Retinal pigment epithelial cell (primary cell): ENCODE measurements around the gene KRT14.
A peak's percentile ranks its signal among the peaks of the same experiment; 100 is the strongest.
"Not testable (repeated sequence)": the region's sequence is repeated elsewhere in the genome, so short reads cannot be mapped to it uniquely, and the experiment has no call there.

ENCODE experiments used
- DNase-seq: peaks from one replicate; pipeline ENCODE4 v3.0.0-alpha.2; 2010; ENCODE audit warnings: low read depth
- H3K4me3 ChIP-seq: 2 replicates; pipeline ENCODE4 v1.5.1; 2011; ENCODE audit warnings: mild to moderate bottlenecking, low read length, control low read depth, moderate library complexity
- TF ChIP-seq, protein P1 (sequence below): conservative IDR thresholded peaks from 2 replicates; pipeline ENCODE4 v1.5.1; 2011; ENCODE audit warnings: low read depth, low read length, control low read depth, inconsistent platforms

KRT14 gene

DNA sequence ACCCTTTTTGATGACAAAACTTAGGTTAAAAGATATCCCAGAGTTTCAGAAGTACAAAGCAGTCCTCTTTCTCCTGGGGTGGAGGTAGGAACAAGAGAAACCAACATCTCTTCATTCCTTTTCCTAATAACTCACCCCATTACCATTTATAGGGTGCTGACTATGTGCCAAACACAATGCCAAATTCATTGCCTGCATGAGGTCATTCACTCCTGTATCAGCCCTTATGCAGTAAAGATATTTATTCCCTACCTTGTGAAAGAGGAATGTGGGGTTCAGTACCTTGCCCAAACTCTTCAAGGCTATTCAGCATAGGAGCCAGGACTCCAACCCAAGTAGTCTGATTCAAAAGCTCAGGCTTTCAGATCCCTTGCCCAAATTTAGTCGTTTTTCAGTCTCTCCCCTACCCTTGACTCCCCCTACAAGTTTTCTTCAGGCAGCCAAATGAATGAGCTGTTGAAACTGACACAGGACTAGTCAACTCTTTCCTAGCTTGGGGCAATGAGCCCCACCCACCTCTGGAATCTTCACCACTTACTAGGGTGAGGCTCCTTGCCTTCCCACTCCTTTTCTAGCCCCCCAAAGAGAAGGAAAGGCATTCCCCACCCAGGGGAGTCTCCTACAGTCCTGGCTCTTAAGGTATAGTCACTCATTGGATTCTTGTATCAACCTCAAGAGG, 5.9 kb downstream of the KRT14 start:
- no peak for DNase-seq
- no peak overlapping the region for H3K4me3 ChIP-seq
- TF ChIP-seq, protein P1, sequence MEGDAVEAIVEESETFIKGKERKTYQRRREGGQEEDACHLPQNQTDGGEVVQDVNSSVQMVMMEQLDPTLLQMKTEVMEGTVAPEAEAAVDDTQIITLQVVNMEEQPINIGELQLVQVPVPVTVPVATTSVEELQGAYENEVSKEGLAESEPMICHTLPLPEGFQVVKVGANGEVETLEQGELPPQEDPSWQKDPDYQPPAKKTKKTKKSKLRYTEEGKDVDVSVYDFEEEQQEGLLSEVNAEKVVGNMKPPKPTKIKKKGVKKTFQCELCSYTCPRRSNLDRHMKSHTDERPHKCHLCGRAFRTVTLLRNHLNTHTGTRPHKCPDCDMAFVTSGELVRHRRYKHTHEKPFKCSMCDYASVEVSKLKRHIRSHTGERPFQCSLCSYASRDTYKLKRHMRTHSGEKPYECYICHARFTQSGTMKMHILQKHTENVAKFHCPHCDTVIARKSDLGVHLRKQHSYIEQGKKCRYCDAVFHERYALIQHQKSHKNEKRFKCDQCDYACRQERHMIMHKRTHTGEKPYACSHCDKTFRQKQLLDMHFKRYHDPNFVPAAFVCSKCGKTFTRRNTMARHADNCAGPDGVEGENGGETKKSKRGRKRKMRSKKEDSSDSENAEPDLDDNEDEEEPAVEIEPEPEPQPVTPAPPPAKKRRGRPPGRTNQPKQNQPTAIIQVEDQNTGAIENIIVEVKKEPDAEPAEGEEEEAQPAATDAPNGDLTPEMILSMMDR = no peak

DNA sequence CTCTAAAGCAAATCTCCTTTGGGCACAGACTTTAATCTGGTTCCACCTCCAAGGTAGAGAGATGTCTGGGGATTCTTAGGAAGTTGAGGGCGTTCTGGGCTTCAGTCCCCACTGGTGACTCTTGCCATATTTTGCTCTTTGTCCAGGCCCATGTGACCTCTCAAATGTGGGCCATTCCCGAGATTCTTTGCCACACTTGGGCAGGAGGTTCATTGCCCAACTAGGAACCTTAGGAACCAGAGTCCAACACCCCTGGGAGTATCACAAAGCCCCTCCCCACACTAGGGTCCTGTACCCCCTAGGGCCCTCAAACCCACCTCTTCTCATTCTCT, 6.5 kb downstream of the KRT14 start:
- TF ChIP-seq, protein P1 = no peak
- DNase-seq = no peak
- no peak overlapping the region for H3K4me3 ChIP-seq

DNA sequence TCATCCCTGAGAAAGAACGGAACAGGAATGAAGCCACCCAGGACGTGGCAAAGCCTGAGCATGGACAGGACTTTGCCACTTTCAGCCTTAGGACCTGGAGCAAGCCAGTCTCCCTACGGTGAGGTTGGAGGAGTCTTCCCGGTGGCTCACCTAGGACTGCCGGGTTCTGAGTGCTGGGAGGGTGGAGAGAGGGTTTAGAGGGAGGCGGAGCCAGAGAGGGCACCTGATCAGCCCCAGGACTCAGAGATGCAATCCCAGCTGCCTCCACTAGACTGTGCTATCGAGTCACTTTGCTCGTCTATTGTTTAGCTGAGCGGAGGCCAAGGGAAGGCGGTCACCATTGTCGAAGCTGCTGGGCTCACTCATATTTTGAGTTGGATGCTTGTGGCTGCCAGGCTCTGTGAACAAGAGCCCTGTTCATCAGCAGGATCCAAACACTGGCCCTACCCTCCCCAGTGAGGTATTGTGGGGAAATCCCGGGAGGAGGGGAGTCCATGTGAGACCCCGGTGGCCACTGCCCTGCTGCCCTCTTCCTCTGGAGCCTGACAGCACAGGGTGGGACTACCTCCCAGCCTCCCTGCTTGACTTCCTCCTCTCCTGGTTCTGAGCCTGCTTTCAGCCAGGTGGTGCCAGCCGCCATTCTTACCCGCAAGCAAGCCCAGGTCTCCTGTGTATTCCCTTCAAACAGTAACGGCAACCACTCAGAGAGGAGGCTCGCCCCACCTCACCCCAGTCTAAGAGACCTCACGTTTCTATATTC, 7.0 kb downstream of the KRT14 start:
- TF ChIP-seq, protein P1 = peak; percentile 97
- H3K4me3 ChIP-seq = peak overlapping the region; percentile 13
- DNase-seq = no peak

- no peak for DNase-seq
- TF ChIP-seq, protein P1 = no peak
- no peak overlapping the region for H3K4me3 ChIP-seq
These were observed 7.7 kb downstream of the KRT14 start for GRCh38 chr17:41578971-41579370.

- H3K4me3 ChIP-seq = no peak overlapping the region
- TF ChIP-seq, protein P1 = no peak
- DNase-seq = no peak
These were observed 8.2 kb downstream of the KRT14 start for GRCh38 chr17:41578538-41578937.

DNA sequence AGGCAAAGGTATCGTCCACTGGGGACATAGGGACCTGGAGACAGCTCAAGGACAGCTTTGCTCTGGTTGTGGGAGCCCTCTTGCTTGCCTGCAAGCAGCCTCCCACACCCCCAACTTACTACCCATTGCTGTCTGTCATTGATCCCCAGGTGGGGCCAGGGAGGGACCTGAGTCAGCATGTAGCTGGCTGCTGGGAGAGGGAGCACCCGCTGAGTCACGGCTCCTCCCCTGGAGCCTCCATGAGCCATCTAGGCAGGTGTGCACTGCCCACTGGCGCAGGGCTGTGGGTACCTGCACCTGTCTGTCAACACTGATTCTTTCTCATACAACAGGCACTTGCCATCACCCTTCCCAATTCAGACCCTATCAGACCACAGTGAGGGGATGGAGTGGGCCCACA, 10.0 kb downstream of the KRT14 start:
- not testable (repeated sequence) for DNase-seq

GRCh38 chr17:41575336-41575735, 11.4 kb downstream of the KRT14 start:
- no peak overlapping the region for H3K4me3 ChIP-seq
- TF ChIP-seq, protein P1 = no peak
- DNase-seq = no peak

More for the DNA sequence above, 10.0 kb downstream of the KRT14 start:
- H3K4me3 ChIP-seq = not testable (repeated sequence)
